ENCODE measurements around the gene TECPR2.

- TF ChIP-seq CTCF (IDR thresholded peaks at IDR 0.05 in 8 of 11, conservative IDR thresholded peaks at IDR 0.05 in 3 of 11) (no peak), POLR2A (IDR thresholded peaks at IDR 0.05) (no peak)
These were observed 11.5 kb downstream of the TECPR2 start for GRCh38 chr14:102374264-102374663.

Measured in spleen (tissue), 7 donors.